BJ (cell line): ENCODE data around the gene EME2. TPM values are rescaled to one million over a fixed set of nuclear protein-coding genes. Genes with fewer than 3 reads are reported as not detected.

Source experiments
- CTCF ChIA-PET: fragments of 350-600 bp; formaldehyde crosslinking; extraction: SDS; loops from one replicate; lab custom pipeline; 2021; ENCODE audit warnings: antibody characterized with exemption, inconsistent platforms; lab: Yijun Ruan, JAX
- POLR2A ChIA-PET: fragments of 300-600 bp; sonication (Branson Sonifier 250); formaldehyde crosslinking; extraction: SDS; loops from one replicate; lab custom pipeline; 2021; ENCODE audit warnings: antibody characterized with exemption; lab: Charles Lee
- DNase-seq: peaks from one replicate; pipeline ENCODE4 v3.0.0-alpha.2; 2011; ENCODE audit warnings: low read depth
- H3K27me3 ChIP-seq: 2 replicates; pipeline ENCODE4 v1.6.0; 2011; ENCODE audit warnings: low read length; ENCODE audit not compliant: control insufficient read depth, insufficient read depth
- H3K36me3 ChIP-seq: 2 replicates; pipeline ENCODE4 v1.5.1; 2011; ENCODE audit warnings: low read length; ENCODE audit not compliant: control insufficient read depth, insufficient read depth
- H3K4me3 ChIP-seq: 2 replicates; pipeline ENCODE4 v1.5.1; 2011; ENCODE audit warnings: low read depth, mild to moderate bottlenecking, control low read depth, low read length
- CTCF ChIP-seq: IDR thresholded peaks from 2 replicates; pipeline ENCODE4 v1.5.1; 2011; ENCODE audit warnings: low read depth, mild to moderate bottlenecking, control low read depth, inconsistent platforms, low read length, moderate library complexity; ENCODE audit not compliant: insufficient read depth
- polyA plus RNA-seq: library from polyadenylated mRNA; depleted of rRNA; stranded (reverse); fragments of >200 nt; gene quantifications from 2 replicates; pipeline ENCODE4 v1.2.3, GENCODE V29; 2011

Gene EME2
- polyA plus RNA-seq, 1 experiment: 4.0 TPM

GRCh38 chr16:1762879-1763520 is 9.6 kb upstream of the EME2 start:
- peaks cover 49% of the 10 kb centered on the region for H3K36me3 ChIP-seq
- H3K27me3 ChIP-seq: no peaks in the 10 kb centered on the region
- ChIA-PET CTCF (interaction anchor here (1.5 to 3.8 kb wide), 2 partner anchors 10 to 57 kb away, joined by 3 to 14 read pairs; partner anchors contain the start of gene MAPK8IP3), POLR2A (no interaction called here)
- no peak for DNase-seq
- no peak overlapping the region for H3K4me3 ChIP-seq
- TF ChIP-seq CTCF: no peak

- CTCF ChIA-PET: interaction anchor here (0.9 to 3.8 kb wide), 7 partner anchors 10 to 58 kb away, joined by 3 to 14 read pairs (median 3); partner anchors contain the start of genes MAPK8IP3, NUBP2 and SPSB3
- no peak overlapping the region for H3K4me3 ChIP-seq
- no peak for DNase-seq
- TF ChIP-seq CTCF: peak; percentile 59
- H3K36me3 ChIP-seq: peaks cover 52% of the 10 kb centered on the region
- H3K27me3 ChIP-seq: no peaks in the 10 kb centered on the region
- POLR2A ChIA-PET: no interaction called here
Observed at GRCh38 chr16:1763521-1764511, 8.8 kb upstream of the EME2 start.

- no peak overlapping the region for H3K4me3 ChIP-seq
- H3K27me3 ChIP-seq: no peaks in the 10 kb centered on the region
- peaks cover 53% of the 10 kb centered on the region for H3K36me3 ChIP-seq
- POLR2A ChIA-PET: no interaction called here
- CTCF ChIA-PET: interaction anchor here (0.6 to 3.8 kb wide), 7 partner anchors 15 to 92 kb away, joined by 3 to 14 read pairs (median 4); partner anchors contain the start of genes MAPK8IP3, NUBP2 and SPSB3
- no peak for DNase-seq
- TF ChIP-seq CTCF: no peak
Observed at GRCh38 chr16:1764971-1765370, 7.6 kb upstream of the EME2 start.

GRCh38 chr16:1765826-1766225 is 6.8 kb upstream of the EME2 start:
- Histone ChIP-seq H3K27me3 (no peaks in the 10 kb centered on the region), H3K4me3 (no peak overlapping the region), H3K36me3 (peaks cover 47% of the 10 kb centered on the region)
- CTCF ChIA-PET: interaction anchor here (1.6 to 3.8 kb wide), 2 partner anchors 16 to 60 kb away, joined by 4 to 14 read pairs; partner anchors contain the start of gene MAPK8IP3
- POLR2A ChIA-PET: no interaction called here
- TF ChIP-seq CTCF: no peak
- no peak for DNase-seq

GRCh38 chr16:1766231-1766630 is 6.4 kb upstream of the EME2 start:
- no peak for DNase-seq
- no peak for TF ChIP-seq CTCF
- Histone ChIP-seq H3K4me3 (no peak overlapping the region), H3K27me3 (no peaks in the 10 kb centered on the region), H3K36me3 (peaks cover 44% of the 10 kb centered on the region)
- ChIA-PET POLR2A (no interaction called here), CTCF (interaction anchor here (0.6 to 3.8 kb wide), 2 partner anchors 60 kb away, joined by 3 to 14 read pairs; partner anchors contain the start of gene MAPK8IP3)
